HepG2 (cell line): Measurements from ENCODE around the gene P3H3. TPM values are rescaled to one million over a fixed set of nuclear protein-coding genes. Genes with fewer than 3 reads are reported as not detected.

Experiments used
- AHR ChIP-seq: IDR thresholded peaks from 2 replicates; pipeline ENCODE4 v1.6.1; 2018; ENCODE audit warnings: missing genetic modification reagents, missing compliant biosample characterization
- SYNCRIP ChIP-seq: fragments of 200-400 bp; formaldehyde crosslinking; IDR thresholded peaks from 2 replicates; pipeline ENCODE4 v1.6.1; 2018; ENCODE audit warnings: mild to moderate bottlenecking, low read depth, low read length; ENCODE audit not compliant: insufficient read depth
- ZBTB25 ChIP-seq: IDR thresholded peaks from 2 replicates; pipeline ENCODE4 v1.6.1; 2018; ENCODE audit warnings: missing genetic modification reagents
- ZNF746 ChIP-seq: sonication (generic); formaldehyde crosslinking; IDR thresholded peaks from 2 replicates; pipeline ENCODE4 v1.8.0; 2022; ENCODE audit warnings: mild to moderate bottlenecking, missing genetic modification reagents
- polyA plus RNA-seq, 8 experiments: library from polyadenylated mRNA; depleted of rRNA in 3 of 8; stranded (reverse) in 7 of 8; unstranded in 1 of 8; fragments of >200 nt; fragmentation: Illumina TruSeq in 4 of 8; extraction: Trizol in 4 of 8; gene quantifications; 2 replicates each; pipeline versions ENCODE4 v1.2.1 to v1.2.3, GENCODE V29; 2011 to 2016; ENCODE audit warnings: low read depth in 4 of 8, missing spikeins in 1 of 8, mixed read lengths in 1 of 8; ENCODE audit not compliant: insufficient read depth in 1 of 8
- total RNA-seq, 5 experiments: library from RNA; depleted of rRNA; stranded (reverse); fragments of >200 nt; fragmentation: Illumina TruSeq; extraction: Trizol; gene quantifications; 2 replicates each; pipeline ENCODE4 v1.2.3, GENCODE V29; 2016; ENCODE audit warnings: low read depth in 1 of 5
- TF ChIP-seq, protein P1 (sequence below), 2 experiments: IDR thresholded peaks; 2 replicates each; pipeline ENCODE4 v1.6.1; 2011 to 2012; ENCODE audit warnings: low read length in 2 of 2, borderline replicate concordance in 1 of 2, low read depth in 1 of 2, mild to moderate bottlenecking in 1 of 2, moderate library complexity in 1 of 2
- TF ChIP-seq, protein P2 (sequence below): IDR thresholded peaks from 2 replicates; pipeline ENCODE4 v1.6.1; 2018; ENCODE audit warnings: missing genetic modification reagents, mild to moderate bottlenecking, missing compliant biosample characterization

P3H3 gene
- total and polyA plus RNA-seq, 2 of the 13 experiments (the other 11 are each of a cell fraction or from before 2014, with no cell fraction given) = 20.1 to 20.5 TPM

DNA sequence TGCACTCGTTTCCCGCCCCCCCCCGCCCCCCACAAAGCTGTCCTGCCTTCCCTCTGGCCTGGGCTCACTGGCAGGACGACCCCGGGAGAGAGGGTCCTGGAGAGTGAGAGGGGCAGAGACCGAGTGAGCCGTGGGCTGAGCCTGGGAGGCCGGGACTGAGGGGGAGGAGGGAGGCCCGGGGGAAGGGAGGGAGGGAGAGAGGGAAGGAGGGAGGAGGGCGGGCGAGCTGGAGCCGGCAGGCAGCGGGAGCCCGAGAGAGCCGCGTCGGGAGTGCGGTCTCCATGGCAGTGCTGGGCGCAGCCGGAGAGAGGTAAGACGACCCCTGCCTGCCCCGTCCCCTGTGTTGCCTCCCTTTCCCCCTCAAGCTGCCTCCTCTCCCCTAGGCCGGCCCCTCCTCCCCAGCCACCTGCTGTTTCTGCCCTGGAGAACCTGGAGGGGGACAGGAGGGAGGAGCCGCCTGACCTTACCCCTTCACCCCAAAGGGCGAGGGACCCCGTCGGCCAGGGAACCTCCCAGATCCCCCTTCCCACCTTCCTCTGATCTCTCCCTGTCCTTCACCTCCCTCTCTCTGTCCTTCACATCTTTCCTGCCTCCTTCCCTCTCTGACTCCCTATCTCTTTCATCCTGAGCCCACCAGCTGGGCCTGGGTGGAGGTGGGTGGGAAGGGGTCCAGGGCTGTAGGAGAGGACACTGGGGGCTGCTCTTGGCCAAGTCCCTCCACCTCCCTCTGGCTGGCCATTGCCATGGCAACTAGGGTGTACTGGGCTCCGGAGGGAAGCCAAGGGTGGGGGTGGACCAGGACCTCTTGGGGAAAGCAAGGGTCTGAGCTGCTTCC is 6.4 kb upstream of the P3H3 start, which contains the start of gene GPR162 (continued):
- TF ChIP-seq, protein P1, sequence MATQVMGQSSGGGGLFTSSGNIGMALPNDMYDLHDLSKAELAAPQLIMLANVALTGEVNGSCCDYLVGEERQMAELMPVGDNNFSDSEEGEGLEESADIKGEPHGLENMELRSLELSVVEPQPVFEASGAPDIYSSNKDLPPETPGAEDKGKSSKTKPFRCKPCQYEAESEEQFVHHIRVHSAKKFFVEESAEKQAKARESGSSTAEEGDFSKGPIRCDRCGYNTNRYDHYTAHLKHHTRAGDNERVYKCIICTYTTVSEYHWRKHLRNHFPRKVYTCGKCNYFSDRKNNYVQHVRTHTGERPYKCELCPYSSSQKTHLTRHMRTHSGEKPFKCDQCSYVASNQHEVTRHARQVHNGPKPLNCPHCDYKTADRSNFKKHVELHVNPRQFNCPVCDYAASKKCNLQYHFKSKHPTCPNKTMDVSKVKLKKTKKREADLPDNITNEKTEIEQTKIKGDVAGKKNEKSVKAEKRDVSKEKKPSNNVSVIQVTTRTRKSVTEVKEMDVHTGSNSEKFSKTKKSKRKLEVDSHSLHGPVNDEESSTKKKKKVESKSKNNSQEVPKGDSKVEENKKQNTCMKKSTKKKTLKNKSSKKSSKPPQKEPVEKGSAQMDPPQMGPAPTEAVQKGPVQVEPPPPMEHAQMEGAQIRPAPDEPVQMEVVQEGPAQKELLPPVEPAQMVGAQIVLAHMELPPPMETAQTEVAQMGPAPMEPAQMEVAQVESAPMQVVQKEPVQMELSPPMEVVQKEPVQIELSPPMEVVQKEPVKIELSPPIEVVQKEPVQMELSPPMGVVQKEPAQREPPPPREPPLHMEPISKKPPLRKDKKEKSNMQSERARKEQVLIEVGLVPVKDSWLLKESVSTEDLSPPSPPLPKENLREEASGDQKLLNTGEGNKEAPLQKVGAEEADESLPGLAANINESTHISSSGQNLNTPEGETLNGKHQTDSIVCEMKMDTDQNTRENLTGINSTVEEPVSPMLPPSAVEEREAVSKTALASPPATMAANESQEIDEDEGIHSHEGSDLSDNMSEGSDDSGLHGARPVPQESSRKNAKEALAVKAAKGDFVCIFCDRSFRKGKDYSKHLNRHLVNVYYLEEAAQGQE (IDR thresholded peaks at IDR 0.05; ENCODE audit: borderline replicate concordance in 1 of 2, low read depth in 1 of 2, low read length in 2 of 2) = no peak
- TF ChIP-seq, protein P2, sequence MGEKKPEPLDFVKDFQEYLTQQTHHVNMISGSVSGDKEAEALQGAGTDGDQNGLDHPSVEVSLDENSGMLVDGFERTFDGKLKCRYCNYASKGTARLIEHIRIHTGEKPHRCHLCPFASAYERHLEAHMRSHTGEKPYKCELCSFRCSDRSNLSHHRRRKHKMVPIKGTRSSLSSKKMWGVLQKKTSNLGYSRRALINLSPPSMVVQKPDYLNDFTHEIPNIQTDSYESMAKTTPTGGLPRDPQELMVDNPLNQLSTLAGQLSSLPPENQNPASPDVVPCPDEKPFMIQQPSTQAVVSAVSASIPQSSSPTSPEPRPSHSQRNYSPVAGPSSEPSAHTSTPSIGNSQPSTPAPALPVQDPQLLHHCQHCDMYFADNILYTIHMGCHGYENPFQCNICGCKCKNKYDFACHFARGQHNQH (CRISPR knock-in tag) = no peak
- TF ChIP-seq SYNCRIP (no peak), ZNF746 (CRISPR knock-in tag) (peak; percentile 81), ZBTB25 (CRISPR knock-in tag) (no peak), AHR (CRISPR knock-in tag) (no peak)
